Skeletal muscle satellite cell (primary cell): ENCODE results near the gene CBR4.
"Not testable (repeated sequence)": the region's sequence is repeated elsewhere in the genome, so short reads cannot be mapped to it uniquely, and the experiment has no call there.

Experiments used
- H3K27me3 ChIP-seq: 2 replicates; pipeline ENCODE4 v1.7.0; 2013; ENCODE audit warnings: low read length; ENCODE audit not compliant: control insufficient read depth, insufficient read depth
- H3K36me3 ChIP-seq: 2 replicates; pipeline ENCODE4 v1.7.0; 2013; ENCODE audit warnings: mild to moderate bottlenecking, control low read depth, low read length; ENCODE audit not compliant: insufficient read depth
- H3K4me1 ChIP-seq: 2 replicates; pipeline ENCODE4 v1.7.0; 2013; ENCODE audit warnings: low read length; ENCODE audit not compliant: control insufficient read depth, insufficient read depth
- H3K4me2 ChIP-seq: 2 replicates; pipeline ENCODE4 v1.7.0; 2013; ENCODE audit warnings: mild to moderate bottlenecking, low read length
- H3K4me3 ChIP-seq: 2 replicates; pipeline ENCODE4 v1.7.0; 2013; ENCODE audit warnings: low read length
- H3K9ac ChIP-seq: 2 replicates; pipeline ENCODE4 v1.7.0; 2013; ENCODE audit warnings: mild to moderate bottlenecking, low read depth, low read length, moderate library complexity
- H3K9me3 ChIP-seq: replicated peaks from 2 replicates; pipeline ENCODE4 v1.7.0; 2013; ENCODE audit warnings: mild to moderate bottlenecking, control low read depth, low read length

The CBR4 gene

DNA sequence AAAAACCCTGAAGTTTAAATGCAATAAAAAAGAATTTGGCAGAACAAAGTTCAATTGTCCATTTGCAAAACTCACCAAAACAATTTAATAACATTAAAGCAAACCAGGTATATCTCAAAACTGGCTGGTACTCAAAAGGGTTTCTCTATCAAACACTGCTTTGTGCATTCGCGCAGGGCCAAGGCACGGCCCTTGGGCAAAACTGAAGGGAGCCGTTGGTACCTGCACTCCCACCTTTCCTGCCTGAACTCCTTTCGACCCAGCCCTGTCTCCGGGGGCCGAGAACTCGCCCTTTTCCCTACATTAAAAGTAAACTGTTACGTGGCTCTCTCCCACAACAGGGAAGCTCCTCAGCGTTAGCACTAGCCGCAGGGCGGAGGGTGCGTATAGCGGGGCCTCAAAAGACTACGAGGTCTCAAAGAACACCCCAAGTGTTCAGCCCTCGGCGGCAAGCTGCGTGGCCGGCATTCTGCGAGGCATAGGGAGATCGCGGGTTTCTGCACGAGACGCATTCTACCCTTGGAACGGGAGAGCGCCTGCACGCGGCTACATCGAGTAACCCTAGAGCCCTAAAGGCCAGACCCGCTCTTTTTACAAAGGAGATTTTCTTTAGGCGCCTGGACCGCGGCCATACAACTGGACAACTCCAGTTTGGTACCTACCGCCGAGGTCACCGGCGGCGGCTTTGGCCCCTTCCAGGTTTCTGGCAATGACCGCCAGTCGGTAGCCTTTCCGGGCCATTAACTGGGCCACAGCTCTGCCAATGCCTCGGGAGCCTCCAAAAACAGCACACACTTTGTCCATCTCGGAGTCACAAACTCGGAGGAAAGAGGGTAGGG lies 550 bp downstream of the CBR4 start:
- H3K27me3 ChIP-seq, result no peaks in the 10 kb centered on the region
- peak overlapping the region; percentile 87 for H3K9ac ChIP-seq
- peaks cover 28% of the 10 kb centered on the region for H3K4me1 ChIP-seq
- H3K36me3 ChIP-seq, result no peaks in the 10 kb centered on the region
- peak overlapping the region; percentile 80 for H3K4me3 ChIP-seq
- peak overlapping the region; percentile 99 for H3K4me2 ChIP-seq
- H3K9me3 ChIP-seq, result no peaks in the 10 kb centered on the region

DNA sequence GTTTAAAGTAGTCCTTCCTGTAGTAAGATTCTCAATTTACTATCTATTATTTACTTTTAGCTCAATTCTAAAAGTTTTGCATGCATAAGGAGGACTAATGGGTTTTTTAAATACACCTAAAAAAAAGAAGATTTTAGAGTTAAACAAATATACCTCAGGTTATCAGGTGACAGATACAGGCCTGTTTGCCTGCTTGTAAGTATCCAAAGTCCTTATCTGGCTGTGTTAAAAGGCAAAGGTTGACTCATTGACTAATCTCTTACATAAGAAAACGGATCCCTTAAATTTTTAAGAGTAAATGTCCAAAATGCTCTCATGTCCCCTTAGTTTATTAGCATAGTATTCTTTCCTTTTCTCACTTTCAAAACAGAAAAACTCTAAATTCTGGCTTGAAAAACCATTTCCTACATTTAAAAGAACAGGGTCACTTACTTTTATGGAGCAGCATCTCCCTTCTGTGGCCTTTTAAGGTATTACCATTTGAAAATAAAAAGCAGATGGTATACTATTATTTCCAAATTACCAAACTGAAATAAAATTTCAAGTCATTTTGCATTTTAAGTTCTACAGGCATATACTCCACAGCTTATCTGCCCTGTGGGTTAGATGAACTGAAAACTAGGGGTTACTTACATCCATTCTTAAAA lies 4.5 kb downstream of the CBR4 start:
- no peak overlapping the region for H3K4me2 ChIP-seq
- no peaks in the 10 kb centered on the region for H3K9me3 ChIP-seq
- H3K36me3 ChIP-seq, result peaks cover 25% of the 10 kb centered on the region

DNA sequence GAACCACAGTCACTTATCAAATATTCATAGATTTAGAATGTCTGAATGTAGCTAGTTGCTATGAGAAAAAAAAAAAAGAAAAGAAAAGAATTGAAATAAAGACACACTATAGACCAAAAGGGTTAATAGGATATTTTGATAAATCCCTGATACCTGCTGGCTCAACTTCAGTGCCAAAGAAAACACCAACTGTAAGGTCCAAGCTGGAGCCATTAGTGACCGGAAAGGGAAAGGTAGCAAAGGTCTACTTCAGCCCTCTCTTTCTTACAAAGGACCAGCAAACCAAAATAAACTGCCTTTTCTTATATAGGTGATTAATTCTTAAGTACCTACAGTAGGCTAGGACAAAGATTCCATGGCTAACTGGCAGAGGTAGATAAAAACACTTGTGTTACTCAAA lies 9.7 kb downstream of the CBR4 start:
- Histone ChIP-seq H3K36me3 (peaks cover 28% of the 10 kb centered on the region), H3K4me3 (no peak overlapping the region), H3K27me3 (no peaks in the 10 kb centered on the region), H3K4me2 (no peak overlapping the region), H3K4me1 (no peaks in the 10 kb centered on the region), H3K9ac (no peak overlapping the region), H3K9me3 (no peaks in the 10 kb centered on the region)

More for the DNA sequence above, 4.5 kb downstream of the CBR4 start:
- no peak overlapping the region for H3K4me3 ChIP-seq
- H3K27me3 ChIP-seq, result no peaks in the 10 kb centered on the region
- H3K9ac ChIP-seq, result no peak overlapping the region
- H3K4me1 ChIP-seq, result peaks cover 17% of the 10 kb centered on the region

DNA sequence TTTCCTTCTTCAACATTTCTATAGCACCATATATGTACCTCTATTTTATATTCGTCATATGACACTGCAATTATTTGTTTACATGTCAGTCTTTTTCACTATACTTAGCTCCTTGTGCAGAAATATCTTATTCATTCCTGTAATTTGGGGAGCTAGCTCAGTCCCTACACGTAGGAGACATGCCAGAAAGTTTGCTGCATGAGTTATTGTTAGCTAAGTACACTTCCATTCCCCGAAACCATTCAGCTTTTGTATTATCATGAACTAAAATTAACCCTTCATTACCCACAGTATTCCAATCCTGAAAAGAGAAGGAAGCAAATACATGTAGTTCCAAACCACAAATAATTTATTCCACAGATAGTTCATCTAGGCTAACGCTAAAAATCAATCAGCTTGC lies 10.2 kb downstream of the CBR4 start:
- Histone ChIP-seq H3K27me3 (no peaks in the 10 kb centered on the region), H3K36me3 (peaks cover 28% of the 10 kb centered on the region), H3K4me1 (no peaks in the 10 kb centered on the region), H3K9me3 (no peaks in the 10 kb centered on the region), H3K9ac (no peak overlapping the region), H3K4me3 (no peak overlapping the region), H3K4me2 (no peak overlapping the region)

DNA sequence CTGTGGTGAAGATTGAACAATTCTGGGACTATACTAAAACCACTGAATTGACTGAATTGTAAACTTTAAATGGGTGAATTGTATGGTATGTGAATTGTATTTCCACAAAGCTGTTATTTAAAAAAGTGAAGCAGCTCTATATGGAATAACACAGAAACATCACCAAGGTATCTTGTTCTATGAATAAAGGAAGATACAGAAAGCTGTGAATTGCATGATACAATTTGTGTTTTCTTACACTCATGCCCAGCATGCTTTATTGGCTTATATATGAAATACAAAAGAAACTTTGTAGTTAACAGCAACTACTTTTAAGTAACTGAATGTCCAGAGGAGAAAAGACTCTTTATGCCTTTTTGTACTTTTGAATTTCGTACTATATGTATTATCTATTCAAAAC lies 11.5 kb downstream of the CBR4 start:
- Histone ChIP-seq H3K27me3 (no peaks in the 10 kb centered on the region), H3K4me2 (no peak overlapping the region), H3K36me3 (peaks cover 24% of the 10 kb centered on the region), H3K9me3 (no peaks in the 10 kb centered on the region), H3K9ac (no peak overlapping the region), H3K4me1 (peaks cover 2% of the 10 kb centered on the region), H3K4me3 (no peak overlapping the region)

DNA sequence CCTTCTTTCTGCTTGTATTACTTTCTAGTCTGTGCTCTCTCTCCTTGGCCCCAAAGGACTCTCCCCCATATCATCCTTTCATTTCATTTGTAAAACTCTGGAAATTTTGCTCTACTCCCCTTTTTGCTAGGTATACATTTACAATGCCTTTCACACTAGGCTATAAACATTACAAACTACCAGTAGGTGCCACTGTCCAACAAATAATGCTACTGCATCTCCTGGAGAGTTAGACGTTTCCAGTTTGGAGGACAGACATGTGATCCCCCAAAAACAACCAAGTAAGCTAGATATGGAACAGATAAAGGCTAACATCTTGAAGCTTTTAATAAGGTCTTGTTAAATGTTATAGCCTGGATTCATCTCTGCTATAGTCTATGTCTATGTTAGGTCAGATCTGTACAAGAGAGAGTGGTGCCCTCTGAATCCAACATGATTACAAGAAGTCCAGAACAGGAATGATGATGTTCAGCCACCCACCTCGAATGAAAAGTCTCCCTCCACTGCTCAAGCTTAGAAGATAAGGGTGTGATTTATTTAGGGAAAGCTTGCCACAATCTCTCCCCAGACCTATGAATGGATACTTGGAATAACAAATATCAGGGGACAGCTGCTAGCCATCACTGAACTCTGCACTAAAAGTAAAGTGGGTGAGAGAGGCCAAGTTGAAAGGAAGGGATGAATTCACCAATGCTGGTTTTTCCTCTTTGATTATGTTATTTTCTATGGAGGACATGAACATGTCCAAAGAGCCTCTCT lies 14.3 kb downstream of the CBR4 start:
- peaks cover 9% of the 10 kb centered on the region for H3K4me1 ChIP-seq
- H3K4me3 ChIP-seq, result no peak overlapping the region
- no peak overlapping the region for H3K9ac ChIP-seq
- no peaks in the 10 kb centered on the region for H3K9me3 ChIP-seq
- peaks cover 4% of the 10 kb centered on the region for H3K36me3 ChIP-seq
- no peaks in the 10 kb centered on the region for H3K27me3 ChIP-seq
- H3K4me2 ChIP-seq, result no peak overlapping the region

DNA sequence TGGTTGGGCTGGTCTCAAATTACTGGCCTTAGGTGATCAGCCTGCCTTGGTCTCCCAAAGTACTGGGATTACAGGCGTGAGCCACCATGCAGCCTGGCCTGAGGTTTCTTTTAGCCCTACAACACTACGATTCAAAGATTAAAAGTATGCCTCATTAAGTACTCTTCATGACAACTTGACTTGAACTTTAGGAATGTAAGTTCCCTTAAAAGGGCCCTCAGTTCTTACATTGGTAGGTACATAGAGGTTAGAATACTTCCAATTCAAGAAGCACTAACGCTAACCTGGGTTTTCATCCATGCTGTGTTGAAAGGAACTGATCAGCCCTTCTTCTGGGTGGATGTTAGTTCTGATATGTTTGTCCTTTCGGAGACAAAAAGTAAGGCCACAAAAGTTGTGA lies 15.1 kb downstream of the CBR4 start:
- peaks cover 9% of the 10 kb centered on the region for H3K4me1 ChIP-seq
- H3K9me3 ChIP-seq, result no peaks in the 10 kb centered on the region
- no peak overlapping the region for H3K9ac ChIP-seq
- H3K4me2 ChIP-seq, result no peak overlapping the region
- peaks cover 1% of the 10 kb centered on the region for H3K36me3 ChIP-seq
- H3K4me3 ChIP-seq, result no peak overlapping the region
- H3K27me3 ChIP-seq, result no peaks in the 10 kb centered on the region

DNA sequence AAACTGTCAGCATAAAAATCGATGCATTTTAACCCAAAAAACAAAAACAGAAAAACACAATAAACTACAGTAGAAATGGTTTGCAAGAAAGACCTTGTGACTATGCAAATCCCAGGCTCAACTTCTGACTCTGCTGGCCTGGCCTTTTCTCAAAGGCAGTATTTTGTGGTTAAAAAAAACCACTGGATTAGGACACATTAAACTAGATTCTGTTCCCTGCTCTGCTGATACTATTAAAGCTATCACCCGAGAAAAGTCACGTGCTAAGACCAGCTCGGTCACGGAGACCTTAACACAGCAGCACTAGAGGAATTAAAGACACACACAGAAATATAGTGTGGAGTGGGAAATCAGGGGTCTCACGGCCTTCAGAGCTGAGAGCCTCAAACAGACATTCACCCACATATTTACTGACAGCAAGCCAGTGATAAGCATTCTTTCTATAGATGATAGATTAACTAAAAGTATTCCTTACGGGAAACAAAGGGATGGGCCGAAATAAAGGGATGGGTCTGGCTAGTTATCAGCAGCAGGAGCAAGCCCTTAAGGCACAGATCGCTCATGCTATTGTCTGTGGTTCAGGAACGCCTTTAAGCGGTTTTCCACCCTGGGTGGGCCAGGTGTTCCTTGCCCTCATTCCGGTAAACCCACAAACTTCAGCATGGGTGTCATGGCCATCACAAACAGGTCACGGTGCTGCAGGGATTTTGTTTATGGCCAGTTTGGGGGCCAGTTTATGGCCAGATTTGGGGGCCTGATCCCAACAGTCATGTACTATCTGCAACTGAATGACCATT lies 16.1 kb downstream of the CBR4 start:
- Histone ChIP-seq H3K36me3 (peaks cover 4% of the 10 kb centered on the region), H3K9ac (peak overlapping the region; percentile 6), H3K4me2 (peak overlapping the region; percentile 8), H3K9me3 (no peaks in the 10 kb centered on the region), H3K27me3 (no peaks in the 10 kb centered on the region), H3K4me1 (peaks cover 9% of the 10 kb centered on the region), H3K4me3 (no peak overlapping the region)

DNA sequence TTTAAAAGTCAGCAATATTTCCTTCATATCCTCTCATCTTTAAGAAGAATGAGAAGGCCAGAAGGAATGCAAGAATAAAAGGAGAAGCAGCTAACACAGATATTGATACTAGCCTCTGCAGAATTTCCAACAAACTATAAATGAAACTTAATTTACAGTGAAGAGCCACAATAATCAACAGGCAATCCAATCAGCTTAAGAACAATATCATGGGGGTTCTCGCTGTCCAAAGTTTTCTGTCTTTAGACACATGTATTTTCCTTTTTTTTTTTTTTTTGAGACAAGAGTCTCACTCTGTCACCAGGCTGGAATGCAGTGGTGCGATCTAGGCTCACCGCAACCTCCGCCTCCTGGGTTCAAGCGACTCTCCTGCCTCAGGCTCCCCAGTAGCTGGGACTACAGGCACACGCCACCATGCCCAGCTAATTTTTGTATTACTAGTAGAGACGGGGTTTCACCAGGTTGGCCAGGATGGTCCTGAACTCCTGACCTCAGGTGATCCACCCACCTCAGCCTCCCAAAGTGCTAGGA lies 17.0 kb downstream of the CBR4 start:
- H3K9me3 ChIP-seq, H3K4me2 ChIP-seq, H3K4me3 ChIP-seq, H3K27me3 ChIP-seq, H3K36me3 ChIP-seq, H3K4me1 ChIP-seq, H3K9ac ChIP-seq: not testable (repeated sequence)

DNA sequence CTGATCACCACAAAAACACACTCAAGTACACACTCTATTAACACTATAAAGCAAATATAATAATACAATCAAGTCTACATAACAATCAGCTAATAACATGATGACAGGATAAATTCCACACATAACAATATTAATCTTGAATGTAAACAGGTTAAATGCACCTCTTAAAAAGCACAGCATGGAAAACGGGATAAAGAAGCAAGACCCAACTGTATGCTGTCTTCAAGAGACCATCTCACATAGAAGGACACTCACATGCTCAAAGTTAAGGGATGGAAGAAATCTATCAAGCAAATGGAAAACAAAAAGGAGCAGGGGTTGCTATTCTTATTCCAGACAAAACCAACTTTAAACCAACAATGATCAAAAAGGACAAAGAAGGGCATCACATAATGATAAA lies 28.1 kb downstream of the CBR4 start:
- Histone ChIP-seq H3K27me3 (no peaks in the 10 kb centered on the region), H3K4me2 (no peak overlapping the region), H3K4me1 (peaks cover 11% of the 10 kb centered on the region), H3K36me3 (peaks cover 11% of the 10 kb centered on the region), H3K9me3 (no peaks in the 10 kb centered on the region), H3K9ac (no peak overlapping the region), H3K4me3 (no peak overlapping the region)

DNA sequence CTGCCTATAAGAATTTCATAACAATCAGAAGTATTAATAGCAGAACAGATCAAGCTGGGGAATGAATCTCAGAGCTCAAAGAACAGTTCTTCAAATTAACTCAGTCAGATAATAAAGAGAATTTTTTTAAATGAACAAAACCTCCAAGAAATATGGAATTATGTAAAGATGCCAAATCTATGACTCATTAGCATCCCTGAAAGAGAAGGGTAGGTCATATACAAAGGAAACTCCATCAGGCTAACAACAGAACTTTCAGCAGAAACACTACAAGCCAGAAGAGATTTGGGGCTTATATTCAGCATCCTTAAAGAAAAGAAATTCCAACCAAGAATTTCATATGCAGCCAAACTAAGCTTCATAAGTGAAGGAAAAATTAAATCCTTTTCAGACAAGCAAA lies 28.6 kb downstream of the CBR4 start:
- Histone ChIP-seq H3K4me3 (no peak overlapping the region), H3K9me3 (no peaks in the 10 kb centered on the region), H3K36me3 (peaks cover 14% of the 10 kb centered on the region)

More for the DNA sequence above, 28.6 kb downstream of the CBR4 start:
- H3K27me3 ChIP-seq, result no peaks in the 10 kb centered on the region
- no peak overlapping the region for H3K4me2 ChIP-seq
- no peak overlapping the region for H3K9ac ChIP-seq
- peaks cover 11% of the 10 kb centered on the region for H3K4me1 ChIP-seq
